ENCODE data around the gene LEKR1.
"Not testable (repeated sequence)": the region's sequence is repeated elsewhere in the genome, so short reads cannot be mapped to it uniquely, and the experiment has no call there.

LEKR1 gene

DNA sequence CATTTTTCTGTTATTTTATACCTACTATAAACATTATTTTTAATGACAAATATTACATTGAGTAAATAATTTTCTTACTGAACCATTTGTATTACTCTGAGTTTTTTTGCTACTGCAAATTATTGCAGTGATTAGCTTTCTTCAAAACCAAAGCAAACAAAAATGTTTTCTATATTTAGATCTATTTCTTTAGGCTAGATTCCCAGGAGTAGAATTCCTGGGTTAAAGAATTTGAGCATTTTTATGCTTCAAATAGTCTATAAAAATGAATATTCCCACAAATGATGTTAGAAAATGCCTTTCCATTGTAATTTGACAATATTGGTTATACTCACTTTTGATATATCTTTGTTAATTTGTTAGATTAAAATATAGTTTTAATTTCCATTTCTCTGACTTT, 76.8 kb downstream of the LEKR1 start:
- no peak for DNase-seq (ENCODE audit: low read depth in 3 of 3)

DNA sequence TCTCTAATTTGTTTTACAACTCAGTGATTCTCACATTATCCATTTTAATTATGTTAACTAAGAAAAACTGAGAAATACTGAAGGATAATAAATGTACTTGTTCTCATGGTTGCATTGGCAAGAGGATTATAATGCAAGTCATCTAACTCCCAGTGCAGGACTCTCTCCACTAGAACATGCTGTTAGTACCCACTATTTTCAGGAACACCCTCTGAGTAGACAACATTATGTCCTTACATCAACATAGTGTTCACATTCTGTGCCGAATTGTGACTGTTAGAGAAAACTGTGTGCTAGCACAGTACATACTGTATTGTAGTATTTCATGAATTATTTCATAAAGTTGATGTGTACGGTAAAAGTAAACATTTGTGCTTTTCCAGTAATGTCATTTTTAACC, 80.1 kb downstream of the LEKR1 start:
- DNase-seq (ENCODE audit: low read depth in 3 of 3): no peak

DNA sequence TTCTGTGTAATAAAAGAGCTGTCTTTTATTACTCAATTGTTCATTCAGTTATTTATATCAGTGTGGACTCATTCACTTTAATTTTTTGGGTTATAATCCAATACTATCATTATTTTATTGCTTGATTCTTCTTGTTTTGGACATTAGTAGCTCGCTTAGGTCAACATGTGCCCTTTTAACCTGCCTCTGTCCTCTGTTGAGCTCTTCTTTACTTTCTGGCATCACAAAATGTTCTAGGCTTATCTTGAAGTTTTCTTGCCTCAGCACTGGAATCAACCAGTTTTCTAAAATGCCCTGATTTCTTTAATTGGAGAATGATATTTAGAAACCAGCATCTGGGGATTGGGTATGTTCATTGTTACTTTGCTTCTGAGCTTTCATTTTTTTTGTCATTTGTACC, 82.2 kb downstream of the LEKR1 start:
- DNase-seq (ENCODE audit: low read depth in 3 of 3): no peak

DNA sequence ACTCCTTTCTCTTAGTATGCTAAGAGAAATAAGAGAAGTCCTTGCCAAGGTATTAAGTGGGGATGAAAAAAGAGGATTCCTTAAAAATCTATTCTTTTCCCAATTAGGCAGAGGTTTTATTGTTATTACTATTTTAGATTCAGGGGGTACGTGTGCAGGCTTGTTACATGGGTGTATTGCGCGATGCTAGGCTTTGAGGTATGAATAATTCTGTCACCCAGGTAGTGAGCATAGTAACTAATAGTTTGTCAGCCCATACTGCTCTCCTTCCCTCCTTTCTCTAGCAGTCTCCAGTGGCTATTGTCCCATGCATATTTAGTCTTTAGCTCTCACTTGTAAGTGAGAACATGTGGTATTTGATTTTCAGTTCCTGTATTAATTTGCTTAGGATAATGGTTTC, 83.9 kb downstream of the LEKR1 start:
- DNase-seq (ENCODE audit: low read depth in 3 of 3): no peak

DNA sequence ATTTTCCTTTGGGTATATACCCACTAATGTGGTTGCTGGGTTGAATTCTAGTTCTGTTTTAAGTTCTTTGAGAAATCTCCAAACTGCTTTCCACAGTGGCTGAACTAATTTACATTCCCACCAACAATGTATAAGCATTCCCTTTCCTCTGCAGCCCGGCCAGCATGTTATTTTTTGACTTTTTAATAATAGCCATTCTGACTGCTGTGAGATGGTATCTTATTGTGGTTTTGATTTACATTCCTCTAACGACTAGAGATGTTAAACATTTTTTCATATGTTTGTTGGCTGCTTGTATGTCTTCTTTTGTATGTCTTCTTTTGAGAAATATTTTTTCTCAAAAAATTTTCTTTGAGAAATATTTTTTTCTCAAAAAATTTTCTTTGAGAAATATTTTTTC, 84.7 kb downstream of the LEKR1 start:
- DNase-seq (ENCODE audit: low read depth in 3 of 3): not testable (repeated sequence)

DNA sequence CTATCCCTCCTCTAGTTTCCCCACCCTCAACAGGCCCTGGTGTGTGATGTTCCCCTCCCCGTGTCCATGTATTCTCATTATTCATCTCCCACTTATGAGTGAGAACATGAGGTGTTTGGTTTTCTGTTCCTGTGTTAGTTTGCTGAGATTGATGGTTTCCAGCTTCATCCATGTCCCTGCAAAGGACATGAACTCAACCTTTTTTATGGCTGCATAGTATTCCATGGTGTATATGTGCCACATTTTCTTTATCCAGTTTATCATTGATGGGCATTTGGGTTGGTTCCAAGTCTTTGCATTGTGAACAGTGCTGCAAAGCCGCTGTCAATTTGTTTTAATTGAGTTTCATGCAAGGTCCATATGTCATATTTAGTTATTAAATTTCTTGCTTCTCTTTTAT, 88.1 kb downstream of the LEKR1 start:
- not testable (repeated sequence) for DNase-seq (ENCODE audit: low read depth in 3 of 3)

DNA sequence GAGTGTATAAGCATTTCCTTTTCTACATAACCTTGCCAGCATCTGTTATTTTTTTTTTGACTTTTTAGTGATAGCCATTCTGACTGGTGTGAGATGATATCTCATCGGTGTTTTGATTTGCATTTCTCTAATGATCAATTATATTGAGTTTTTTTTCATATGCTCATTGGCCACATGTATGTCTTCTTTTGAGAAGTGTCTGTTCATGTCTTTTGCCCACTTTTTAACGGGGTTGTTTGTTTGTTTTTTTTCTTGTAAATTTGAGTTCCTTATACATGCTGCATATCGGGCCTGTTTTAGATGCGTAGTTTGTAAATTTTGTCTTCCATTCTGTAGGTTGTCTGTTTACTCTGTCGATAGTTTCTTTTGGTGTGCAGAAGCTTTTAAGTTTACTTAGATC, 89.2 kb downstream of the LEKR1 start:
- no peak for DNase-seq (ENCODE audit: low read depth in 3 of 3)

DNA sequence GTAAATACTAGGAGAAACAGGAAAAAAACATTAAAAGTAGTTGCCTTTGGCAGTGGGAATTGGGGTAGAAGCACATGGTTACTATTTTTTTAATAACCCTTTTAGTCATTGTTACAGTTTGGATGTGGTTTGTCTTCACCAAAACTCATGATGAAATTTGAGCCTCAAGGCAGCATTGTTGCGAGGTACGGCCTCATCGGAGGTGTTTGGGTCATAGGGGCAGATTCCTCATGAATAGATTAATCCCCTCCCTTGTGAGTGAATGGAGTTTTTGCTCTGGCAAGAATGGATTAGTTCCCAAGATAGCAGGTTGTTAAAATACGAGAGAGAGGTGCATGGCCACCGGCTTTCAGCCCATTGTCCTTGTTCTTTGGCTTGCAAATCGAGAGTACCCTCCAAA, 92.6 kb downstream of the LEKR1 start:
- DNase-seq (ENCODE audit: low read depth in 3 of 3): no peak

DNA sequence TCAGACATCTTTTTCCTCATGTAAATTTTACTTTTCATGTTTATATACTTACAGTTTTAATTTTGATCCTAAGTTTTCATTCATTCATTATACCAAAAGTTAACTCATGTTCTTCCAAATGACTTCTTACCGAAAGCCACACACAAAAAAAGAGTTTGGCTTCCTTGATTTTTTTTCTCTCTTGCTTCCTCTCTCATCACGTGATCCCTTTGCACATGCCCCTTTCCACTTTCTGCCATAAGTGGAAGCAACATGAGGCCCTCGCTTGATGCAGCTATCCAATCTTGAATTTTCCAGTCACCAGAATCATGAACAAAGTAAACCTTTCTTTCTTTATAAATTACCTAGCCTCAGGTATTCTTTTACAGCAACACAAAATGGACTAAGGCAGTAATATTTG, 93.7 kb downstream of the LEKR1 start:
- DNase-seq (ENCODE audit: low read depth in 3 of 3): no peak

DNA sequence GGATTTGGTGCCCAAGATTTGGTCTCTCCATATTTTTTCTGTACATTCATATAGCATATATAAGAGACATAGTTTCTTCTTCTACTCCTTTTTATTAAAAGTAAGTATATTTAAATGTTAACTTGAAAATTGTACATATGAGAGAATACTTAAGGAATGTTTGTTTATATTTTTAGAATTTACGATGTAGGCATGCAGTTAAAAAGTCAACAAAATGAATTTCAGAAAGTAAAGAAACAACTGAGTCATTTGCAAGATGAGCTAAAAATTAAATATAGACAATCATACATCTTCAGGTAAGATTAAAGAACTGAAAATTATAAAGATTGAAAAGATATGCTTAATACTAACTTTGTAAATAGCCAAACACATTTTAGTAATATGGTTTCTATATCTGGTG, 94.2 kb downstream of the LEKR1 start:
- DNase-seq (ENCODE audit: low read depth in 3 of 3): no peak

DNA sequence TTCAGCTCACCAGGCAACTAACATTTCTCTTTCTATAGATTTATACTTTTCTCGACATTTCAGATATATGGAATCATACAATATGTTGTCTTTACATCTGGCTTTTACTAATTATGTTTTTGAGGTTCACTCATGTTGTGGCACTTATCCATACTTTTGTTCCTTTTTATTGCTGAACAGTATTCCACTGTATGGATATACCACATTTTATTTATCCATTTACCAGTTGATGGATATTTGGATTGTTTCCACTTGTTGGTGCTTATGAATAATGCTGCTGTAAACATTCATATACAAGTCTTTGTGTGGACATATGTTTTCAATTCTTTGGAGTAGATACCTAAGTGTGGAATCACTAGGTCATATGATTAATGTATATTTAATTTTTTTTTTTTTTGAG, 97.2 kb downstream of the LEKR1 start:
- DNase-seq (ENCODE audit: low read depth in 3 of 3): no peak

DNA sequence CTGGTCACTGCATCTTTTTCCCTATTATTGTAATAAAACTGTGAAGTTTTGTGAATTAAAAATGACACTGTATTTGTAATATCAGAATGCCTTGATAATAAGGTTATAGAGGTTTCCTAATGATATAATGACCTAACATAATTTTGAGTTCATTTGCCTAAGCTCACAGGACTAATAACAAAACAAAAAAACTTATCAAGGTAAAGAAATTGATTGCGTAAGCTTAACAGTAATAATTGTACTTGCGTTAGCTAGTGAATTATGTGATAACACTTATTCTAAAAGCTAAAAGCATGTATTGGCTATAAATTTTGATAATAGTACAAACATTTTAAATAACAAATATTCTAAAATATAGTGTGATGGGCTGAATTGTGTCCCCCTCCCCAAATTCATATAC, 112.6 kb downstream of the LEKR1 start:
- no peak for DNase-seq (ENCODE audit: low read depth in 3 of 3)

DNA sequence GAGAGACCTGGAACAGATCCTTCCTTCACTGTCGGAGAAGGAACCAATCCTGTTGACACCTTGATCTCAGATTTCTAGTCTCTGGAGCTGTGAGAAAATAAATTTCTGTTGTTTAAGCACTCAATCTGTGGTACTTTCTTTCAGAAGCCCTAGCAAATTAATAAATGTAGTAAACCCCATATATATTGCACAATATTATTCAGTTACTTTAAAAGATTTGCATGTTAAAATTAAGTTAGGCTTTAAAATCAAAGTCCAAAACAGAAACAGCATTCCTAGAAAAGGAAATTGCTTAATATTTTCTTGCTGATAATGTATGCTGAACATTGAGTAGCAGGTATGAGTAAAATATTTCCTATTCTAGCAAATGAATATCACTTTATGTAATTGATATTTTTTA, 113.2 kb downstream of the LEKR1 start:
- DNase-seq (ENCODE audit: low read depth in 3 of 3): no peak

DNA sequence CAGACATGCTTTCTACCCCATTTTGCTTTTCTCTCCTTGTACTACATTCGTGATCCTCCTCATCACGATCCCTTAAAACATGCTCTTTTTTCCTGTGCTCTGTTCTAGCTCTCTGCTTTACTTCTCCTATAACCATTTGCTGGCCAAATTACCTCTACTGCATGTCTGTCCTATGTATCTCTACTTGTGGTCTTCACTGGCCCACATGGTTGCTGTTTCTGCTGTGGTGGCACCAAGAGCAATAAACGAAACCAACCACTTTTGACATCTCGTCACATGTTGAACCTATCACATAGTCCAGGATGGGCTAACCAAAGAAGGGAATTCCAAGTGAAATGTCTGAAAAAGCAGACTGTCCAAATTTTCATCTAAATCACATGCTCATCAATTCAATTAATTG, 115.2 kb downstream of the LEKR1 start:
- DNase-seq (ENCODE audit: low read depth in 3 of 3): no peak

DNA sequence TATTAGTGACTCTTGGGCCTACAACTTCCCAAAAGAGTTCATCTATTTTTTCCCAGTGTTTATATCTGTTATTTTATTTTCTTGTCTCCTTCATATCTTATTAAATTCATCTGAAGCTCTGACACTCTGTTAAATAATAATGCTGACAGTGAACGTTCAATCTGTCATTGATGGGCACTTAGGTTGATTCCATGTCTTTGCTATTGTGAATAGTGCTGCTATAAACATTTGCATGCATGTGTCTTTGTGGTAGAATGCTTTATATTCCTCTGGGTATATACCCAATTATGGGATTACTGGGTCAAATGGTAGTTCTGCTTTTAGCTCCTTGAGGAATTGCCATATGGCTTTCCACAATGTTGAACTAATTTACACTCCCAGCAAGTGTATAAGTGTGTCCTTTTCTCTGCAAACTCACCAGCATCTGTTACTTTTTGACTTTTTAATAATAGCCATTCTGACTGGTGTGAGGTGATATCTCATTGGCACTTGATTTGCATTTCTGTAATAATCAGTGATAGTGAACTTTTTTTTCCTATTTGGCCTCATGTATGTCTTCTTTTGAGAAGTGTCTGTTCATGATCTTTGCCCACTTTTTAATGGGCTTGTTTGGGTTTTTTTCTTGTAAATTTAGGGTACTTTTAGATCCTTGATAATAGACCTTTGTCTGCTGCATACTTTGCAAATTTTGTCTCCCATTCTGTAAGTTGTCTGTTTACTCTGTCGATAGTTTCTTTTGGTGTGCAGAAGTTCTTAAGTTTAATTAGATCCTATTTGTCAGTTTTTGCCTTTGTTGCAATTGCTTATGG, 122.5 kb downstream of the LEKR1 start:
- no peak for DNase-seq (ENCODE audit: low read depth in 3 of 3)

DNA sequence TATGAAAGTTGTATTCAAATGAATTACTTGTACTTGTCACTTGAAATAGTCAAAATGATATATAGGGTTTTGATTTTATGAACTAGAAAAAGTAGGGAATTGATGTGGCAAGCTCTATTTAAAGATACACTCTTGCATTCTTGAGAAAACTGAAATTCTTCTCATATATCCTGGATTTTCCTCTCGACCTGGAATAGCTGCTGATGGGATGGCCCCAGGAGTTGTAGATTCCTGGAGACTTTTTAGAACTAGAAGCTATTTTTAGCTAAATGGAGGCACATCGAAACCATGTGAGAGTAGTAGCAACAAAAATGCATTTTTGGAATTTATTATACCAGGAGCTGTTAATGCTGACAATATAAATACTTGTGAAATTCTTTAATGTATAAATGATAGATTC, 125.9 kb downstream of the LEKR1 start:
- no peak for DNase-seq (ENCODE audit: low read depth in 3 of 3)

DNA sequence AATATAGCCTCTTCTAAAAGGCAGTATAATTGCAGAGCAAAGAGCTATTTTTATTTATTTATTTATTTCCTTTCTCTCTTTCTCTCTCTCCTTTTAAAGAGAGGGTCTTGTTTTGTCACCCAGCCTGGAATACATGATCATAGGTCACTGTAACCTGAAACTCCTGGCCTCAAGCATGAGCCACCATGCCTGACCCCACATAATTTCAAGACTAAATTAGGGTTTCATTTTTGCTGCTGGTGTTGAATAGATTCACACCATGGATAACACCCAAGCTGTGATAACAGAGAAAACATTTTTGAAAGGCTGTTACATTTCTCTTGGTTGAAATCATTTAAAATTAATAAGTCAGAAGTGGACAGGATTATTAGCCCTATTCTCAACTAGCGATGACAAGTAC, 131.6 kb downstream of the LEKR1 start:
- DNase-seq (ENCODE audit: low read depth in 3 of 3): no peak

DNA sequence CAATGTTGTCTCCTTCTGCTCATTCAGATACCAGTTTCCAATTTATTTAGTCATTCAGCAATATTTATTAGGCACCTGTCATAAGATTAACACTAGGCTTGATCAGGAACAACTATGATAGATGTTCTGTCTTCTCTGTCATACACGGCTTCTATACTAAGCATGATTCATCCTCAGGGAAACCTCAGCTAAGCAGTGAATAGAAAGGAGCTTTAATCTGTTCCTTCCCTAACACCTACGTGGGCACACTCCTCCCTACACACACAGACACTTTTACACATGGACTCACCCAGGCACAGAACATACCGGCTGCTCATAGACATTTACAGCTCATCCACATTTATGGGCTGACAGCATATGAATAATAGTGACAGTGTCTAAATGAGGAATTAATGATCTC, 136.9 kb downstream of the LEKR1 start:
- no peak for DNase-seq (ENCODE audit: low read depth in 3 of 3)

DNA sequence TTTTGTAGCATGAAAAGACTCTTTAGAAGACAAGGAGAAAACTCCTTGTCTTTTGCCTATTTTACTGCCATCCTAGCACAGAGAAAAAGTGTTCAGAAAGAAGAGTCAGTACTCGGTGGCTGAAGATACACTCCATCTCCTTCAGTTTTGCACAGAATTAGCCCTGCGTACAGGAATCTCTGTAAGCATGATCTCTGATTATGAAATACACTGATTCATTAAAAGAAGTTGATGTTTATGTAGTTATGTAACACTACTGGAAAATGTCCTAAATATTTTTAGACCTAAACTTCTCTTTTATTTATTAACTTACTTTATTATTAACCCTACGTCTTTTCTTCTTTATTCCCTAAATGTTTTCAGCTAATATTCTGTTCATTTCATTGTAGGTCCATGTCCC, 138.4 kb downstream of the LEKR1 start:
- DNase-seq (ENCODE audit: low read depth in 3 of 3): no peak

DNA sequence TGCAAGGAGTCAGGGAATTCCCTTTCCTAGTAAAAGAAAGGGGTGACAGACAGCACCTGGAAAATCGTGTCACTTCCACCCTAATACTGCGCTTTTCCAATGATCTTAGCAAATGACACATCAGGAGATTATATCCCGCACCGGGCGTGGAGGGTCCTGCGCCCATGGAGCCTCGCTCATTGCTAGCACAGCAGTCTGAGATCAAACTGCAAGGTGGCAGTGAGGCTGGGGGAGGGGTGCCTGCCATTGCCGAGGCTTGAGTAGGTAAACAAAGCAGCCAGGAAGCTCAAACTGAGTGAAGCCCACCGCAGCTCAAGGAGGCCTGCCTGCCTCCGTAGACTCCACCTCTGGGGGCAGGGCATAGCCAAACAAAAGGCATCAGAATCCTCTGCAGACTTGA, 140.2 kb downstream of the LEKR1 start:
- not testable (repeated sequence) for DNase-seq (ENCODE audit: low read depth in 3 of 3)

DNA sequence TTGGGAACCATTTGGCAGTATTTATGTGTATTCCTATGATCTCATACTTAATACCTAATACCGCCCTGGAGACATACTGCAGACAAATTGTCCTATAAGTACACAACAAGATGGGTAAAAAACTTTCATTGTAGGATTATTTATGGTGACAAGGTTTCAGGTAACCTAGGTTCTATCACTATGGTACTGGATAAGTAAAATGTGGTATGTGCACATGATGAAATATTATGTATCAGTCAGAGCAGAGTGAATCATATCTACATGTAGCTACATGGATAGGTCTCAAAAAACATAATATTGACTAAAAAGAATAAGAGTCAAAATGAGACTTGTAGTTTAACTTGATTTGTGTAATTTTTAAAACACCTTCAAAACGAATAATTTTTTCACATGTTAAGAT, 147.8 kb downstream of the LEKR1 start:
- no peak for DNase-seq (ENCODE audit: low read depth in 3 of 3)

DNA sequence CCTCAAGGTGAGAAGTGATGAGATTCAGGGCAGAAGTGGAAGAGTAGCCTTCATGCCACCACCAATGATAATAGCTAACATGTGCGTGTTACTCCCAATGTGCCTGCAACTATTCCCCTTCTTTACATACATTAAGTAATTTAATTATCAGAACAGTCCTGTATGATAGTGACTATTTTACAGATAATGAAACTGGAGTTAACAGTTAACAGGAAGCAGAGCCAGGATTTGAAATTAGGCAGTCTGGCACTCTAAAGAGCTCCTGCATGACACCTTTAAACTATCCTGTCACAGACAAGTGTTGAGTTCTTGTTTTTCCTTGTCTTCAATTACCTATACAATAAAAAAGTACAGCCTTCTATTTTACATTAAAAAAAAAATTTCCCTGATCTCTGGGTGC, 148.8 kb downstream of the LEKR1 start:
- DNase-seq (ENCODE audit: low read depth in 3 of 3): no peak

DNA sequence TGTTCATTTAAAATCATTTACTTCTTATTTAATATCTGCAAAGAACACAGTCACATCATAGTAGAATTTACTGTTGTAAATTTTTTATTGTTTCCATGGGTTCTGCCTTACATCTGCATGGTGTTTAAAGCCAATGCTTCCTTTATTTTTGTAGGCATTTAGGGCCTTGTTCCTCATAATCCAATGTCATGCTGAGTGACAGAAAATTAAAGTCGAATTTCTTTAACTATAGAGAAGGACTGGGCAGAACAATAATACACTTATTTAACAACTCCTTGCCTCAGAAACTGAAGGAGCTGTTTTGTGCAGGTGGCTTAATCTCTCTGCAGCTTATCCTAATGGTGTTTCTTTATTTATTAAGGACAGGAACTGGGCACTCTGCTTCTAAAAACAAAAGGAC, 149.6 kb downstream of the LEKR1 start:
- no peak for DNase-seq (ENCODE audit: low read depth in 3 of 3)

DNA sequence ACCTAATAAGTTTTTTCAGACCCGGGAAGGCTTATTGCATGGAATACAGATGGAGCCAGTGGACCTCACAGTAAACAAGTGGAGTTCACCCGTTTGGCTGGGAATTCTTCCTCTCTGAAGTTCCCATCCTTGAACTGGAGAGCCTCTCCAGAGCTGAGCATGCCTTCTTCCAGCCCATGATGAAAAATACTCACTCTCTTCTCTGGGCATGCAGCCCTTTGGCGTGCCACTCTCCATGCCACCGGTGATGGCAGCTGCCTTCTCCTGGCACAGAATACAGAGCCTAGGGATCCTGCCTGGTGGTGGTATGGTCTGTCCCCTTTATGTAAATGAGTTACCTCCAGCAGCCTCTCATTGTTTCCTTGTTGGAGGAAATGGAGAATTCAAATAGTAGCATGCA, 150.8 kb downstream of the LEKR1 start:
- DNase-seq (ENCODE audit: low read depth in 3 of 3): no peak

Measured in stimulated activated CD4-positive, alpha-beta T cell treated with anti-CD3 and anti-CD28 coated beads, TNF-alpha, amount 100 ng/mL, for 4 hours (primary cell).